Measurements from ENCODE around the gene SLC22A3. TPM values are rescaled to one million over a fixed set of nuclear protein-coding genes. Genes with fewer than 3 reads are reported as not detected.
A peak's percentile ranks its signal among the peaks of the same experiment; 100 is the strongest.
"Not testable (repeated sequence)": the region's sequence is repeated elsewhere in the genome, so short reads cannot be mapped to it uniquely, and the experiment has no call there.

SLC22A3 gene
- 2.4 and 2.5 TPM in 2 replicates for total RNA-seq (2014; rRNA removed; shearing (Covaris generic); ENCODE audit: low replicate concordance)

GRCh38 chr6:160348223-160349019 lies at the start of gene SLC22A3:
Gene SLC22A3, plus strand, starts transcription at chr6:160348378. Its CDS starts 42 bp downstream, at chr6:160348420.
- DNase-seq (ENCODE audit: low read depth): peak; percentile 26

GRCh38 chr6:160299559-160299958 lies 48.6 kb upstream of the SLC22A3 start:
- no peak for DNase-seq (ENCODE audit: low read depth)

More at GRCh38 chr6:160348223-160349019, at the start of gene SLC22A3:
- in situ Hi-C loops (cut with HindIII; ENCODE audit: low pct_unique_long_range_greater_than_20kb, low sequenced_read_pairs): no loop called here

DNA sequence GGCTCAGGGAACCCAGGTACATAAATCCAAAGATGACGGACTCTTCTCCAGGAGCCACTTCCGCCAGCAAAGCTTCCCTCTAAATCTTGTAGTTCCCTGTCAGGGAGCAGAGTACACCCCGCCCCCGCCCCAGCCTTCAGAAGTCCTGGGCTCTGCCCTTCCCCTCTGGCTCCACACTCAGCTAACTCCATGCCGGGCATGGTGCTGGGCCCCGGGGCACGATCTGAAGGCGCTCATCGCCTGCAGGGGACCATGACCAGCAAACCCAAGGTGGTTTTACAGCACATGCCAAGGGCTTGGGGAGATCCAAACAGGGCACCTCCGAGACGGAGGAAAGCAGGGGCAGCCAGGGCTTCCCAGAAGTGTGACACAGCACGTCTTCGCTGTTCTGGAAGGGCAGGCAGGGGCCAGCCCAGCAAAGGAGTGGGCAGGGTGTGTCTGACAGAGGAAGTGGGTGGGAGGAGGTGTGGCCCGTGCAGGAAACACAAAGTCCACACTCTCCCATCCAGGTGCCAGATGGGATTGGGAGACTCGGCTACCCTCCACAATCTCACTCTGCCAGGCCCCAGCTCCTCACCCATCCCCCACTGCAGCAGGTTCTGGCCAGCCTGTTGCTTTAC lies 48.0 kb upstream of the SLC22A3 start:
- in situ Hi-C loops (cut with HindIII; ENCODE audit: low pct_unique_long_range_greater_than_20kb, low sequenced_read_pairs): no loop called here
- DNase-seq (ENCODE audit: low read depth): peak; percentile 3

More at GRCh38 chr6:160299559-160299958, 48.6 kb upstream of the SLC22A3 start:
- in situ Hi-C loops (cut with HindIII; ENCODE audit: low pct_unique_long_range_greater_than_20kb, low sequenced_read_pairs): no loop called here

DNA sequence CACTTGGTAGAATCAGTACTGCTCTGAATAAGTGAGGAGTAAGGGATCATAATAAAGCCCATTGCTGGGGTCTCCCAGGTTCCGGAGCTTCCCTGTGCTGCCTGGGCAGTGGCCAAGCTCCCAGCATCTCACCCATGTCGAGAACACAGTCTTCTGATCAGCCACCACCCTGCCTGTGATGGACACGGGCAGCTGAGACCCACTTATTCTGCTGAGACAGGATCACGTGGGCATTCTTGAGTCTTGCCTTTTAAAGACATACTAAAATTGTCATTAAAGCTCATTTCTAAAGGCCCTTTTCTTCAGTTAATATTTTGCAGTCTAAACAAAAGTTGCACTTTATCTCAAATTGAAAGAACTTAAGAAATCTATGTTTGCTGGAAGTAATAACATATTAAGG lies 46.8 kb upstream of the SLC22A3 start:
- no peak for DNase-seq (ENCODE audit: low read depth)
- in situ Hi-C loops (cut with HindIII; ENCODE audit: low pct_unique_long_range_greater_than_20kb, low sequenced_read_pairs): no loop called here

GRCh38 chr6:160302431-160303082 lies 45.6 kb upstream of the SLC22A3 start:
- in situ Hi-C loops (cut with HindIII; ENCODE audit: low pct_unique_long_range_greater_than_20kb, low sequenced_read_pairs): not testable (repeated sequence)

GRCh38 chr6:160303806-160304205 lies 44.4 kb upstream of the SLC22A3 start:
- in situ Hi-C loops (cut with HindIII; ENCODE audit: low pct_unique_long_range_greater_than_20kb, low sequenced_read_pairs): no loop called here

More at GRCh38 chr6:160302431-160303082, 45.6 kb upstream of the SLC22A3 start:
- DNase-seq (ENCODE audit: low read depth): not testable (repeated sequence)

GRCh38 chr6:160305926-160306713 lies 42.1 kb upstream of the SLC22A3 start:
- DNase-seq (ENCODE audit: low read depth): no peak
- in situ Hi-C loops (cut with HindIII; ENCODE audit: low pct_unique_long_range_greater_than_20kb, low sequenced_read_pairs): no loop called here

More at GRCh38 chr6:160303806-160304205, 44.4 kb upstream of the SLC22A3 start:
- no peak for DNase-seq (ENCODE audit: low read depth)

DNA sequence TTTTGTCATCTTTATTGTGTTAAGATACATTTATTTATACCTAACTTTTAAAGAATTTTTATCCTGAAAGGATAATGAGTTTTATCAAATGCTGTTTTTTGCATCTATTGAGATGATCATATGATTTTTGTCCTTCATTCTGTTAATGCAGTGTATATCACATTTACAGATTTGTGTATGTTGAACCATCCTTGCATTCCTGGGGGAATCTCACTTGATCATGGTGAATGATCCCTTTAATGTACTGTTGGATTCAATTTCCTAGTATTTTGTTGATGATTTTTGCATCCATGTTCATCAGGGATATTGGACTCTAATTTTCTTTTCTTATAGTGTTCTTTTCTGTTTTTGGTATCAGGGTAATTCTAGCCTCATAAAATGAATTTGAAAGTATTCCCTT lies 38.5 kb upstream of the SLC22A3 start:
- no peak for DNase-seq (ENCODE audit: low read depth)
- in situ Hi-C loops (cut with HindIII; ENCODE audit: low pct_unique_long_range_greater_than_20kb, low sequenced_read_pairs): no loop called here

- no peak for DNase-seq (ENCODE audit: low read depth)
- in situ Hi-C loops (cut with HindIII; ENCODE audit: low pct_unique_long_range_greater_than_20kb, low sequenced_read_pairs): no loop called here
Measured at GRCh38 chr6:160312900-160313299, 35.3 kb upstream of the SLC22A3 start.

GRCh38 chr6:160315310-160315709 lies 32.9 kb upstream of the SLC22A3 start:
- in situ Hi-C loops (cut with HindIII; ENCODE audit: low pct_unique_long_range_greater_than_20kb, low sequenced_read_pairs): no loop called here
- DNase-seq (ENCODE audit: low read depth): no peak

- in situ Hi-C loops (cut with HindIII; ENCODE audit: low pct_unique_long_range_greater_than_20kb, low sequenced_read_pairs): no loop called here
- DNase-seq (ENCODE audit: low read depth): no peak
Measured at GRCh38 chr6:160316261-160316660, 31.9 kb upstream of the SLC22A3 start.

- DNase-seq (ENCODE audit: low read depth): no peak
- in situ Hi-C loops (cut with HindIII; ENCODE audit: low pct_unique_long_range_greater_than_20kb, low sequenced_read_pairs): no loop called here
Measured at GRCh38 chr6:160319246-160319645, 28.9 kb upstream of the SLC22A3 start.

- no peak for DNase-seq (ENCODE audit: low read depth)
- in situ Hi-C loops (cut with HindIII; ENCODE audit: low pct_unique_long_range_greater_than_20kb, low sequenced_read_pairs): no loop called here
Measured at GRCh38 chr6:160321729-160322505, 26.3 kb upstream of the SLC22A3 start.

GRCh38 chr6:160327981-160328380 lies 20.2 kb upstream of the SLC22A3 start:
- DNase-seq (ENCODE audit: low read depth): no peak
- in situ Hi-C loops (cut with HindIII; ENCODE audit: low pct_unique_long_range_greater_than_20kb, low sequenced_read_pairs): no loop called here

DNA sequence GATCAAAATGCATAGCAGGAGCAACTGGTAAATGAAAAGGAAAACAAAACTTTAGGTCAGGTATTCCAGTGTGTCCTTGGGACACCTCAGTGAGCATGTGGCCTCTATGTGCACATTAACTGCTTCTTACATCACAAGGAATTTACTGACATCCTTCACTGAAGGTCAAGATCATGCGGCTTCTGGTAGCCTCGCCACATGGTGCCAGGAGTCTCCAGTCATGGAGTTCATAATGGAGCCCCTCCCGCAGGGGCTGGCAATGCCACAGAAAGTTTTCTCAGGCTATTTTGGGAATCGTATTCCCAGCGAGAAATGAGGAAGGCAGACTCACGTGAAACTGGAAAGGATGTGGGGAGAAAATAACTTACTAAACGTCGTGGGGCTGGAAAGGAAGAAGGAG lies 19.7 kb upstream of the SLC22A3 start:
- no peak for DNase-seq (ENCODE audit: low read depth)

DNA sequence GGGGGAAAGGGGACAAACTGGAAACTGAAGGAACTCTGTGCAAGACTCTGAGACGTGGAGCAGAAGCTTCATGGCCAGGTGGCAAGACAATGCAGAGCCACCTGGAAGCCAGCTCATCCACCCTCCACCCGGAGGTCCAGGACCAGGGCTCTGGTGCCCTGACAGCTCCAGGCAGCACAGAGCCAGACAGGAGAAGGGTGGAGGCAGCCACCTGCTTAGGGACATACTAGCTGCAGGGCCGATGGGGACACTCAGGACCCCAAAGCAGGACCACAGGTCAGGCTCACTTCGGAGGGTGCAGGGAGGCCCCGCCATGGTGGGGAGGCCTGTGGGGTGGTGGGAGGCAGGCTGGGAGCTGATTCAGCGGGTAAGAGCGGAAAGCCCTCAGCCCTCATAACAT lies 19.0 kb upstream of the SLC22A3 start:
- in situ Hi-C loops (cut with HindIII; ENCODE audit: low pct_unique_long_range_greater_than_20kb, low sequenced_read_pairs): no loop called here
- DNase-seq (ENCODE audit: low read depth): no peak

More for the DNA sequence above, 19.7 kb upstream of the SLC22A3 start:
- in situ Hi-C loops (cut with HindIII; ENCODE audit: low pct_unique_long_range_greater_than_20kb, low sequenced_read_pairs): no loop called here

DNA sequence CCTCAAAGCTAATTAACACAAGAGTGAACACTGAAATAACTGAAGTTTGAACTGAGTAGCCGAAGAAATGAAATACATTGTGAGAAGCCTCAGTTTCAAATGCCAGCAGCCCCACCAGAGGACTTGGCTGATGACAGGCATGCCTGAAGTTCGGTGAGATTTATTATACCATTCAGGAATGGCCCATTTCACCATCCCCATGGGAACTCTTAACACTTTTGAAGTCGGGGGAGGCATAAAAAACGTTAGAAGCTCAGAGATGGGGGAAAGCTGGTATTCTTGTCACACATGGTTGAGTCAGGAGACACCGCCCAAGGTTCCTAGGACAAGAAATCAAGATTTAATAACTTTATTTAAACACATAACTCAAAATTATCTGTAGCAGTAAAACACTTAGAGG lies 17.6 kb upstream of the SLC22A3 start:
- no peak for DNase-seq (ENCODE audit: low read depth)
- in situ Hi-C loops (cut with HindIII; ENCODE audit: low pct_unique_long_range_greater_than_20kb, low sequenced_read_pairs): no loop called here

DNA sequence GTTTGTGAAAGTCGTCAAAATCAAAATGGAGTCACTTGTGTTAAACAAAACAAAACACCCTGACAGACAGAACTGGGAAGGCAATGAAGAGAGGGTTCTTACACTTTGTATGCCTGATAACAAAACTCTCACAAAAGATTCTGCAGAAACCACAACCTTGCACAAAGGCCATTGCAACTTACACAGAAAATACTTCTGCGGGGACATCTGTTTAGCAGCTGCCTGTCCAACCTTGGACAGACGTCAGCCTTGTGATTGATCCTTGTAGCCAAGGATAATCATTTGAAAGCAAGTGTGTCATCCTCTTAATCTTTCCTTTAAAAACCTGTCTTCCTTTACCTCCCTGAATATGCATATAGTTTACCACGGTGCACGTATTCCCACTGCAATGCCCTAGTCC lies 17.0 kb upstream of the SLC22A3 start:
- no peak for DNase-seq (ENCODE audit: low read depth)
- in situ Hi-C loops (cut with HindIII; ENCODE audit: low pct_unique_long_range_greater_than_20kb, low sequenced_read_pairs): no loop called here
